RWPE1 (cell line): ENCODE measurements around the gene POLR2B.
"Not testable (repeated sequence)": the region's sequence is repeated elsewhere in the genome, so short reads cannot be mapped to it uniquely, and the experiment has no call there.

Experiments
- CTCF ChIA-PET: fragments of 350-600 bp; sonication (Branson Sonifier 250); formaldehyde crosslinking; extraction: SDS; loops from one replicate; lab custom pipeline; 2021; lab: Yijun Ruan, JAX
- POLR2A ChIA-PET: fragments of 400-600 bp; formaldehyde crosslinking; extraction: SDS; loops from one replicate; lab custom pipeline; 2020; ENCODE audit warnings: antibody characterized with exemption; ENCODE audit not compliant: low non-redundant PET; lab: Yijun Ruan, JAX
- DNase-seq: peaks from one replicate; pipeline ENCODE4 v3.0.0; 2012; ENCODE audit warnings: low spot score
- H3K27ac ChIP-seq: fragments of 450-650 bp; 2 replicates; pipeline ENCODE4 v1.5.1; 2017
- CTCF ChIP-seq: fragments of 450-650 bp; conservative IDR thresholded peaks from 2 replicates; pipeline ENCODE4 v1.5.1; 2017; ENCODE audit warnings: low read depth, mild to moderate bottlenecking

The POLR2B gene

GRCh38 chr4:56978750-56979303 lies at the start of gene POLR2B:
TSS of gene POLR2B (plus strand) at chr4:56978896. CDS start at chr4:56978986, 90 bp downstream.
- ChIA-PET CTCF (interaction anchor here (0.6 kb wide), 1 partner anchor 137 kb away, joined by 4 read pairs; no protein-coding TSS in a partner anchor), POLR2A (no interaction called here)
- H3K27ac ChIP-seq, result peak within 1 kb of the TSS; percentile 96
- DNase-seq, result peak; percentile 93
- no peak for TF ChIP-seq CTCF

GRCh38 chr4:56930638-56931037 lies 48.1 kb upstream of the POLR2B start:
- POLR2A ChIA-PET, result no interaction called here
- no peak for TF ChIP-seq CTCF
- CTCF ChIA-PET, result interaction anchor here (0.6 kb wide), 1 partner anchor 19 kb away, joined by 4 read pairs; no protein-coding TSS in a partner anchor
- H3K27ac ChIP-seq, result no peak overlapping the region
- no peak for DNase-seq

GRCh38 chr4:56931924-56932323 lies 46.8 kb upstream of the POLR2B start:
- no peak overlapping the region for H3K27ac ChIP-seq
- DNase-seq, result no peak
- TF ChIP-seq CTCF, result no peak
- POLR2A ChIA-PET, result no interaction called here
- CTCF ChIA-PET, result interaction anchor here (0.7 kb wide), 1 partner anchor 124 kb away, joined by 3 read pairs; no protein-coding TSS in a partner anchor

- peak overlapping the region; percentile 83 for H3K27ac ChIP-seq
- no peak for TF ChIP-seq CTCF
- ChIA-PET POLR2A (no interaction called here), CTCF (interaction anchor here (0.7 kb wide), 1 partner anchor 92 kb away, joined by 5 read pairs; no protein-coding TSS in a partner anchor)
- peak; percentile 78 for DNase-seq
Measured at GRCh38 chr4:56937262-56937661, 41.4 kb upstream of the POLR2B start.

GRCh38 chr4:56939826-56940225 lies 38.9 kb upstream of the POLR2B start:
- POLR2A ChIA-PET, CTCF ChIA-PET, H3K27ac ChIP-seq, DNase-seq: not testable (repeated sequence)

- POLR2A ChIA-PET, result no interaction called here
- DNase-seq, result no peak
- TF ChIP-seq CTCF, result no peak
- CTCF ChIA-PET, result interaction anchor here (1.1 kb wide), 1 partner anchor 20 kb away, joined by 3 read pairs; no protein-coding TSS in a partner anchor
- H3K27ac ChIP-seq, result no peak overlapping the region
Measured at GRCh38 chr4:56940403-56940802, 38.3 kb upstream of the POLR2B start.

- no peak overlapping the region for H3K27ac ChIP-seq
- no peak for TF ChIP-seq CTCF
- no peak for DNase-seq
- ChIA-PET CTCF (interaction anchor here (1.1 kb wide), 1 partner anchor 19 kb away, joined by 3 read pairs; no protein-coding TSS in a partner anchor), POLR2A (no interaction called here)
Measured at GRCh38 chr4:56940971-56941370, 37.7 kb upstream of the POLR2B start.
